ENCODE data around the gene PANX2.
"Not testable (repeated sequence)": the region's sequence is repeated elsewhere in the genome, so short reads cannot be mapped to it uniquely, and the experiment has no call there.

The PANX2 gene

DNA sequence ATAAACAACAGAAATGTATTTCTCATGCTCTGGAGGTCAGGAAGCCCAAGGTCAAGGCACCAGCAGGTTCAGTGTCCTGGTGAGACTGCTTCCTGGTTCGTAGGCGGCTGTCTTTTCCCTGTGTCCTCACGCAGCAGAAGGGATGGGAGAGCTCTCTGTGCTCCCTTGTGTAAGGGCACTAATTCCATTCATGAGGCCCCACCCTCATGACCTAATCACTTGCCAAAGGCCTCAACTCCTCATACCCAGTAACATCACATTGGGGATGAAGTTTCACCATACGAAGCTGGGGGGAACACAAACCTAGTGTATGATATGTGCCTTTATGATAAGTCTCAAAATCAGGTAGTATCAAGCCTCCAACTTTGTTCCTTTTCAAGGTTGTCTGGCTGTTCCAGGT is 38.6 kb upstream of the PANX2 start:
- Histone ChIP-seq H3K4me1 (ENCODE audit: control insufficient read depth, low read depth, low read length) (no peaks in the 10 kb centered on the region), H3K4me3 (ENCODE audit: low read length) (no peak overlapping the region), H3K79me1 (ENCODE audit: low read length) (no peaks in the 10 kb centered on the region), H3K36me3 (ENCODE audit: control insufficient read depth, insufficient read depth, low read length) (no peaks in the 10 kb centered on the region), H2BK5ac (ENCODE audit: low read length) (no peak overlapping the region), H3K18ac (ENCODE audit: low read length) (no peak overlapping the region), H3K23ac (ENCODE audit: low read length) (no peak overlapping the region), H4K5ac (ENCODE audit: low read length) (no peak overlapping the region), H3K4ac (ENCODE audit: low read depth, low read length) (no peak overlapping the region), H2BK15ac (replicated peaks; ENCODE audit: low read depth) (no peak overlapping the region), H3K9ac (ENCODE audit: low read length) (no peak overlapping the region), H3K27me3 (ENCODE audit: insufficient read depth, low read length, poor library complexity) (no peaks in the 10 kb centered on the region), H3K56ac (ENCODE audit: low read length) (no peak overlapping the region), H2BK120ac (ENCODE audit: low read depth, low read length) (no peak overlapping the region), H4K8ac (ENCODE audit: low read depth, low read length) (no peak overlapping the region), H3K4me2 (ENCODE audit: low read length) (no peak overlapping the region), H3K27ac (ENCODE audit: low read depth, low read length) (no peak overlapping the region), H3K79me2 (ENCODE audit: control insufficient read depth, insufficient read depth, low read length) (no peaks in the 10 kb centered on the region), H2AK5ac (ENCODE audit: low read length) (no peak overlapping the region)
- DNase-seq, result no peak
- WGBS (ENCODE audit: extremely low coverage, insufficient coverage, low lambda C conversion rate), result no CpG with 5 or more reads among the region's 4 CpGs

DNA sequence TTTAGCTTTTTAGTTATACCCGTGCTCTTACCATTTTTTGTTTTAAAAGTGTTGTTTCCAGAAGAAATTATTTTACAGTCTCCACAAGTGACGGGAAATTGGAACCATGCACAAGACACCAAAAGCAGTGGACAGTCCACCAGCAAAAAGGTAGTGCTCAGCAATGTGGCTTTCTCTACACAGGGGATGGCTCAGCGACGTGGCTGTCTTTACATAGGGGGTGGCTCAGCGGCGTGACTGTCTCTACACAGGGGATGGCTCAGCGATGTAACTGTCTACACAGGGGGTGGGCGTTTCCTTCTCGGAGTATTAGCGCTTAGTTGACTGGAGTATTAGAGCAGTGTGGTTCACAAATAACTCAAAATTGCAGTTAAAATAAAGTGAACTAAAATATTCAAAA is 36.0 kb upstream of the PANX2 start:
- no peak overlapping the region for H4K8ac ChIP-seq (ENCODE audit: low read depth, low read length)
- H3K4me3 ChIP-seq (ENCODE audit: low read length), result no peak overlapping the region
- no peak overlapping the region for H3K18ac ChIP-seq (ENCODE audit: low read length)
- H3K23ac ChIP-seq (ENCODE audit: low read length), result no peak overlapping the region
- H3K27me3 ChIP-seq (ENCODE audit: insufficient read depth, low read length, poor library complexity), result no peaks in the 10 kb centered on the region
- no peak for DNase-seq
- H3K4me2 ChIP-seq (ENCODE audit: low read length), result no peak overlapping the region
- no peaks in the 10 kb centered on the region for H3K4me1 ChIP-seq (ENCODE audit: control insufficient read depth, low read depth, low read length)
- no peak overlapping the region for H3K56ac ChIP-seq (ENCODE audit: low read length)
- no peak overlapping the region for H2BK15ac ChIP-seq (replicated peaks; ENCODE audit: low read depth)
- H3K27ac ChIP-seq (ENCODE audit: low read depth, low read length), result no peak overlapping the region
- H2BK120ac ChIP-seq (ENCODE audit: low read depth, low read length), result no peak overlapping the region
- no peak overlapping the region for H2BK5ac ChIP-seq (ENCODE audit: low read length)
- H3K4ac ChIP-seq (ENCODE audit: low read depth, low read length), result no peak overlapping the region
- H2AK5ac ChIP-seq (ENCODE audit: low read length), result no peak overlapping the region
- no CpG with 5 or more reads among the region's 10 CpGs for WGBS (ENCODE audit: extremely low coverage, insufficient coverage, low lambda C conversion rate)
- H3K79me2 ChIP-seq (ENCODE audit: control insufficient read depth, insufficient read depth, low read length), result no peaks in the 10 kb centered on the region
- H3K9ac ChIP-seq (ENCODE audit: low read length), result no peak overlapping the region
- no peaks in the 10 kb centered on the region for H3K79me1 ChIP-seq (ENCODE audit: low read length)
- no peaks in the 10 kb centered on the region for H3K36me3 ChIP-seq (ENCODE audit: control insufficient read depth, insufficient read depth, low read length)
- no peak overlapping the region for H4K5ac ChIP-seq (ENCODE audit: low read length)

- H3K36me3 ChIP-seq (ENCODE audit: control insufficient read depth, insufficient read depth, low read length), result no peaks in the 10 kb centered on the region
- H3K4me2 ChIP-seq (ENCODE audit: low read length), result no peak overlapping the region
- no peak overlapping the region for H3K27ac ChIP-seq (ENCODE audit: low read depth, low read length)
- H4K8ac ChIP-seq (ENCODE audit: low read depth, low read length), result no peak overlapping the region
- H3K56ac ChIP-seq (ENCODE audit: low read length), result no peak overlapping the region
- H3K9ac ChIP-seq (ENCODE audit: low read length), result no peak overlapping the region
- H4K5ac ChIP-seq (ENCODE audit: low read length), result no peak overlapping the region
- no peak overlapping the region for H2AK5ac ChIP-seq (ENCODE audit: low read length)
- H3K18ac ChIP-seq (ENCODE audit: low read length), result no peak overlapping the region
- DNase-seq, result no peak
- no peaks in the 10 kb centered on the region for H3K4me1 ChIP-seq (ENCODE audit: control insufficient read depth, low read depth, low read length)
- H2BK120ac ChIP-seq (ENCODE audit: low read depth, low read length), result no peak overlapping the region
- H2BK15ac ChIP-seq (replicated peaks; ENCODE audit: low read depth), result no peak overlapping the region
- no peak overlapping the region for H3K4me3 ChIP-seq (ENCODE audit: low read length)
- H2BK5ac ChIP-seq (ENCODE audit: low read length), result no peak overlapping the region
- H3K79me2 ChIP-seq (ENCODE audit: control insufficient read depth, insufficient read depth, low read length), result no peaks in the 10 kb centered on the region
- WGBS (ENCODE audit: extremely low coverage, insufficient coverage, low lambda C conversion rate), result no CpG with 5 or more reads among the region's 5 CpGs
- no peak overlapping the region for H3K23ac ChIP-seq (ENCODE audit: low read length)
- no peak overlapping the region for H3K4ac ChIP-seq (ENCODE audit: low read depth, low read length)
- H3K79me1 ChIP-seq (ENCODE audit: low read length), result no peaks in the 10 kb centered on the region
- no peaks in the 10 kb centered on the region for H3K27me3 ChIP-seq (ENCODE audit: insufficient read depth, low read length, poor library complexity)
Observed at GRCh38 chr22:50136581-50137015, 33.9 kb upstream of the PANX2 start.

DNA sequence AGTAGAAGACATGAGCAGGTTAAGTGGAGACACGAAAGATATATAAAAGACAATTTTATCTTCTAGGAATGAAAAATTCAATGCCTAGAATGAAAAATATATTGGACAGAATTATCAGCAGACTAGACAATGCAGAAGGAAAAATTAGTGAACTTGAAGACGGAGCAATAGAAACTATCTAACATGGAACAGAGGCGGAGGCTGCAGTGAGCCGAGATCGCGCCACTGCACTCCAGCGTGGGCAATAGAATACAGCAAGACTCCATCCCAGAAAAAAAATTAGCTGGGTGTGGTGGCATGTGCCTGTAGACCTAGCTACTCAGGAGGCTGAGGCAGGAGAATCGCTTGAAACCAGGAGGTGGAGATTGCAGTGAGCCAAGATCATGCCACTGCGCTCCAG is 33.3 kb upstream of the PANX2 start:
- no CpG with 5 or more reads among the region's 9 CpGs for WGBS (ENCODE audit: extremely low coverage, insufficient coverage, low lambda C conversion rate)

DNA sequence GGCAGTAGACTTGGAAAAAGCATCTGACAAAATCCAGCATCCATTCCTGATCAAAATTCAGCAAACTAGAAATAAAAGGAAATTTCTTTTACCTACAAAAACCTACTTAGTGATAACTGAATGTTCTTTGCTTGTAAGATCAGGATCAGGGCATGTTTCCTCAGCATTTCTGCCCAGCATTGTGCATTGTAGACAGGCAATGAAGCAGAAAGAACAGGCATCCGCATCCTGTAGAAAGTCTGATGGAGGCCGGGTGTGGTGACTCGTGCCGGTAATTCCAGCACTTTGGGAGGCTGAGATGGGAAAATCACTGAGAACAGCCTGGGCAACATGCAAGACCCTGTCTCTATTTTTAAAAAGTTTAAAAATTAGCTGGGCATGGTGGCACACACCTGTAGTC is 32.5 kb upstream of the PANX2 start:
- WGBS (ENCODE audit: extremely low coverage, insufficient coverage, low lambda C conversion rate), result no CpG with 5 or more reads among the region's 4 CpGs
- no peaks in the 10 kb centered on the region for H3K4me1 ChIP-seq (ENCODE audit: control insufficient read depth, low read depth, low read length)
- H4K8ac ChIP-seq (ENCODE audit: low read depth, low read length), result no peak overlapping the region
- no peaks in the 10 kb centered on the region for H3K79me2 ChIP-seq (ENCODE audit: control insufficient read depth, insufficient read depth, low read length)
- H3K36me3 ChIP-seq (ENCODE audit: control insufficient read depth, insufficient read depth, low read length), result no peaks in the 10 kb centered on the region
- no peak overlapping the region for H2BK15ac ChIP-seq (replicated peaks; ENCODE audit: low read depth)
- H3K23ac ChIP-seq (ENCODE audit: low read length), result no peak overlapping the region
- no peak overlapping the region for H3K4me2 ChIP-seq (ENCODE audit: low read length)
- H3K27me3 ChIP-seq (ENCODE audit: insufficient read depth, low read length, poor library complexity), result no peaks in the 10 kb centered on the region
- no peak for DNase-seq
- no peak overlapping the region for H2BK120ac ChIP-seq (ENCODE audit: low read depth, low read length)
- no peak overlapping the region for H3K9ac ChIP-seq (ENCODE audit: low read length)
- no peak overlapping the region for H3K27ac ChIP-seq (ENCODE audit: low read depth, low read length)
- H3K56ac ChIP-seq (ENCODE audit: low read length), result no peak overlapping the region
- H4K5ac ChIP-seq (ENCODE audit: low read length), result no peak overlapping the region
- no peak overlapping the region for H2AK5ac ChIP-seq (ENCODE audit: low read length)
- no peak overlapping the region for H3K4me3 ChIP-seq (ENCODE audit: low read length)
- no peaks in the 10 kb centered on the region for H3K79me1 ChIP-seq (ENCODE audit: low read length)
- no peak overlapping the region for H3K4ac ChIP-seq (ENCODE audit: low read depth, low read length)
- no peak overlapping the region for H2BK5ac ChIP-seq (ENCODE audit: low read length)
- no peak overlapping the region for H3K18ac ChIP-seq (ENCODE audit: low read length)

More for the DNA sequence above, 33.3 kb upstream of the PANX2 start:
- H3K27me3 ChIP-seq (ENCODE audit: insufficient read depth, low read length, poor library complexity); H2AK5ac ChIP-seq (ENCODE audit: low read length); H3K79me1 ChIP-seq (ENCODE audit: low read length); H3K79me2 ChIP-seq (ENCODE audit: control insufficient read depth, insufficient read depth, low read length); H3K18ac ChIP-seq (ENCODE audit: low read length); H3K56ac ChIP-seq (ENCODE audit: low read length); H3K23ac ChIP-seq (ENCODE audit: low read length); H3K4me2 ChIP-seq (ENCODE audit: low read length); H3K9ac ChIP-seq (ENCODE audit: low read length); H3K4me3 ChIP-seq (ENCODE audit: low read length); H4K5ac ChIP-seq (ENCODE audit: low read length); H2BK5ac ChIP-seq (ENCODE audit: low read length); H4K8ac ChIP-seq (ENCODE audit: low read depth, low read length); H3K4ac ChIP-seq (ENCODE audit: low read depth, low read length); H3K27ac ChIP-seq (ENCODE audit: low read depth, low read length); H3K36me3 ChIP-seq (ENCODE audit: control insufficient read depth, insufficient read depth, low read length); H2BK15ac ChIP-seq (replicated peaks; ENCODE audit: low read depth); H2BK120ac ChIP-seq (ENCODE audit: low read depth, low read length); H3K4me1 ChIP-seq (ENCODE audit: control insufficient read depth, low read depth, low read length); DNase-seq: not testable (repeated sequence)

GRCh38 chr22:50138988-50139387 is 31.5 kb upstream of the PANX2 start:
- H2BK15ac ChIP-seq (replicated peaks; ENCODE audit: low read depth), result no peak overlapping the region
- no peak overlapping the region for H3K9ac ChIP-seq (ENCODE audit: low read length)
- H4K8ac ChIP-seq (ENCODE audit: low read depth, low read length), result no peak overlapping the region
- no peak for DNase-seq
- no peaks in the 10 kb centered on the region for H3K36me3 ChIP-seq (ENCODE audit: control insufficient read depth, insufficient read depth, low read length)
- H3K56ac ChIP-seq (ENCODE audit: low read length), result no peak overlapping the region
- no peak overlapping the region for H3K4me3 ChIP-seq (ENCODE audit: low read length)
- no peak overlapping the region for H4K5ac ChIP-seq (ENCODE audit: low read length)
- H3K23ac ChIP-seq (ENCODE audit: low read length), result no peak overlapping the region
- no peak overlapping the region for H3K4ac ChIP-seq (ENCODE audit: low read depth, low read length)
- H3K79me1 ChIP-seq (ENCODE audit: low read length), result no peaks in the 10 kb centered on the region
- no peak overlapping the region for H2AK5ac ChIP-seq (ENCODE audit: low read length)
- no peaks in the 10 kb centered on the region for H3K27me3 ChIP-seq (ENCODE audit: insufficient read depth, low read length, poor library complexity)
- no peaks in the 10 kb centered on the region for H3K79me2 ChIP-seq (ENCODE audit: control insufficient read depth, insufficient read depth, low read length)
- no peak overlapping the region for H3K4me2 ChIP-seq (ENCODE audit: low read length)
- H3K27ac ChIP-seq (ENCODE audit: low read depth, low read length), result no peak overlapping the region
- H3K4me1 ChIP-seq (ENCODE audit: control insufficient read depth, low read depth, low read length), result no peaks in the 10 kb centered on the region
- no CpG with 5 or more reads among the region's 9 CpGs for WGBS (ENCODE audit: extremely low coverage, insufficient coverage, low lambda C conversion rate)
- H2BK5ac ChIP-seq (ENCODE audit: low read length), result no peak overlapping the region
- H3K18ac ChIP-seq (ENCODE audit: low read length), result no peak overlapping the region
- H2BK120ac ChIP-seq (ENCODE audit: low read depth, low read length), result no peak overlapping the region
